ENCODE measurements around the gene ELAVL2.

- TF ChIP-seq CTCF (IDR thresholded peaks at IDR 0.05) = no peak
- TF ChIP-seq ZBTB21 (CRISPR knock-in tag; IDR thresholded peaks at IDR 0.05; ENCODE audit: borderline replicate concordance) = no peak
Measured at GRCh38 chr9:23746317-23746716, 79.7 kb downstream of the ELAVL2 start.
